ENCODE measurements around the gene LDHAL6B.

LDHAL6B gene

DNA sequence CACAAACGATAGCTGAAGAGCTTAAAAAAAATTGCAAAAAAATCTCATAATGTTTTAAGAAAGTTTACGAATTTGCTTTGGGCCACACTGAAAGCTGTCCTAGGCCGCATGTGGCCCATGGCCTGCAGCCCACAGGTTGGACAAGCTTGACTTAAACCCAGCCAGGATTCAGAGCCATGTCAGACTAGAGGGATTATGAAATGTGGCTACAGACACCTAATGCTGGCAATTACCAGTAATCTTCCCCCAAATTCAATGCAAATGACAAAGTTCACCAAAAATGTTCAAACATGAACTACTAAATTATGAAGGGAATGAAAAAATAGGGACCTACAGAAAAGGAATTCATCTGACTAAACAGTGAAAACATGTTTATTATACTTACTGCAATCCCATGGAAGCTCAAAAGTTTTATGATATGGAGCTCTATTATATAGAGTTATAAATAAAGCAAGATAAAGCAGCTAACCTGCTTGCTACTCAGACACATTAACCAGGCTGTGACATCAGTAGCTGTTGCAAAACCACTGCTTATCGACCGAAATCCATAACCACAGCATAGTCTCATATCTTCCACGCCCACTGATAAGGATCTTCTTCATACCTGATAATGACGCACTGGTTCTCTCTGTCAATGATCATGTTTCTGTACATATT lies 49.2 kb downstream of the LDHAL6B start:
- DNase-seq: no peak

DNA sequence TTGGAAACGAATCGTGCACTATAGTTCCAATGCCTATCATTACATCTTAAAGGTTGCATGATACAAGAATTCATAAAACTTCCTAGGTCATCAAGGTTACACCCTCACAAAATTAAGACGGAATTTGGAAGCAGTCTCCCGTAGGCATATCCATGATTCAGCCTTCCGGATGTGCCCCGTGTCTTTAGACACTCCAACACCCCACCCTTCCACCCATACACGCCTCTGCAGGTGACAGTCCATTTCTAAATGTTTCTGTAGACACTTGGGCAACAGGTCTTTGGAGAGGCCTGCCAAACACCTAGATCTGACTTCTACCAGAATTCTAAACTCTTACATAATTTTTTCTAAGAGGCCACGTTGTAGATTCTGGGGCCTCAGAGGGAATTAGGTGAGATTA lies 49.8 kb downstream of the LDHAL6B start:
- DNase-seq: no peak

DNA sequence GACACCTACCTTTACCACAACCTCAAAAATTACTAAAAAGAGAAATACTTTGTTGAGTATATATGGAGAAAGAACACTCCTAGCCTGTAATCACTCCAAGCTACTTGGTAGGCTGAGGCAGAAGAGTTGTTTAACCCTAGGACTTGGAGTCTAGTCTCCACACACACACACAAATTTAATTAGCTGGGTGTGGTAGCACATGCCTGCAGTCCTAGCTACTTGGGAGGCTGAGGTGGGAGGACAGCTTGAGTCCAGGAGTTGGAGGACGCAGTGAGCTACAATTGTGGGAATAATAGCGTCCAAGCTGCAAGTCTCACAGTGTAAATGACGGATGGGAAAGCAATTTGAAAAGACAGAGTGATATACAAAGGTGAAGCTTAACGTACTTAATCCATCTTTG lies 50.5 kb downstream of the LDHAL6B start:
- DNase-seq: no peak
